DND-41 (cell line): ENCODE results near the gene MAST4.

Experiments
- ATAC-seq: fragments of 200-7000 bp; cut with Tn5 transposase; 3 replicates; pipeline ENCODE4 v1.9.1; 2021; ENCODE audit warnings: low read depth; ENCODE audit not compliant: insufficient read depth
- DNase-seq: peaks from one replicate; pipeline ENCODE4 v3.0.0-alpha.2; 2020
- H2AFZ ChIP-seq: 2 replicates; pipeline ENCODE4 v1.6.0; 2012; ENCODE audit warnings: low read depth, low read length
- H3K27ac ChIP-seq: 2 replicates; pipeline ENCODE4 v1.5.1; 2012; ENCODE audit warnings: low read length, inconsistent platforms
- H3K27me3 ChIP-seq: fragments of 200-600 bp; sonication (generic); 2 replicates; pipeline ENCODE4 v1.6.0; 2012; ENCODE audit warnings: low read length, mild to moderate bottlenecking, inconsistent platforms; ENCODE audit not compliant: insufficient read depth, poor library complexity
- H3K36me3 ChIP-seq: 2 replicates; pipeline ENCODE4 v1.5.1; 2012; ENCODE audit warnings: low read length, inconsistent platforms; ENCODE audit not compliant: insufficient read depth
- H3K4me1 ChIP-seq: 2 replicates; pipeline ENCODE4 v1.5.1; 2012; ENCODE audit warnings: mild to moderate bottlenecking, low read length; ENCODE audit not compliant: insufficient read depth
- H3K4me2 ChIP-seq: 2 replicates; pipeline ENCODE4 v1.6.0; 2012; ENCODE audit warnings: mild to moderate bottlenecking, moderate library complexity, low read length, inconsistent platforms; ENCODE audit not compliant: insufficient read depth
- H3K4me3 ChIP-seq, 2 experiments: fragments of 200-600 bp in 1 of 2; shearing (Covaris generic) in 1 of 2; 2 replicates each; pipeline ENCODE4 v1.5.1; 2012 to 2016; ENCODE audit warnings: inconsistent platforms in 2 of 2, low read length in 2 of 2, mild to moderate bottlenecking in 2 of 2, low read depth in 1 of 2, moderate library complexity in 1 of 2
- H3K79me2 ChIP-seq: 2 replicates; pipeline ENCODE4 v1.6.0; 2012; ENCODE audit warnings: low read length, inconsistent platforms; ENCODE audit not compliant: insufficient read depth
- H3K9ac ChIP-seq: 2 replicates; pipeline ENCODE4 v1.6.0; 2012; ENCODE audit warnings: low read depth, mild to moderate bottlenecking, inconsistent platforms, low read length, moderate library complexity
- H3K9me3 ChIP-seq: 2 replicates; pipeline ENCODE4 v1.5.1; 2012; ENCODE audit warnings: low read length, moderate library complexity, mild to moderate bottlenecking, inconsistent platforms; ENCODE audit not compliant: insufficient read depth, severe bottlenecking
- H4K20me1 ChIP-seq: 2 replicates; pipeline ENCODE4 v1.6.0; 2012; ENCODE audit warnings: low read length; ENCODE audit not compliant: insufficient read depth
- EZH2 ChIP-seq: IDR thresholded peaks from 3 replicates; pipeline ENCODE4 v1.6.1; 2012; ENCODE audit warnings: borderline replicate concordance, low read depth, mild to moderate bottlenecking, moderate library complexity, low read length, inconsistent platforms; ENCODE audit not compliant: severe bottlenecking
- TF ChIP-seq, protein P1 (sequence below): IDR thresholded peaks from 2 replicates; pipeline ENCODE4 v1.5.1; 2012; ENCODE audit warnings: borderline replicate concordance, low read length, moderate library complexity, mild to moderate bottlenecking; ENCODE audit not compliant: poor library complexity, severe bottlenecking; ENCODE audit errors: extremely low read depth

The MAST4 gene

DNA sequence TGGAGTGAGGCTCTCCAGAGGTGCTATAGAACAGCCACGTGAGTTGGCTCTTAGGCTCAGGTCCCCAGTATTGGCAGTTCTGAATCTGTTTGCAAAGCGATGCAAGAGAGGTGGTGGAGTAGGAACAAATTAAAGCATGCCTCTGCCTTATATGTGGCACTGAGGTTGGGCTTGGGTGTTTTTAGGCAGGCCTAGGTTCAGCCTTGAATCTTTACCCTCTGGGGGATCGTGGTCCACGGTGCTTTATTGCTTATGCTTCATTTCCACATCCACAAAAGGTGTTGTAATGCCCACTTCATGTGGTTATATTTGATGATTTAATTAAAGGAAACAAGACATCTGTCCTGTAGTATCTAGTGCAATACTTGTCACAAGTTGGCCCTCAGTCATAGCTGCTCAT is 544.2 kb downstream of the MAST4 start:
- Histone ChIP-seq H2AFZ (no peak overlapping the region), H3K4me3 (no peak overlapping the region), H3K4me1 (no peaks in the 10 kb centered on the region), H3K4me2 (no peak overlapping the region), H4K20me1 (no peaks in the 10 kb centered on the region), H3K9me3 (no peaks in the 10 kb centered on the region), H3K27me3 (no peaks in the 10 kb centered on the region), H3K36me3 (peaks cover 40% of the 10 kb centered on the region), H3K9ac (no peak overlapping the region), H3K27ac (no peak overlapping the region), H3K79me2 (no peaks in the 10 kb centered on the region)
- peak; percentile 29 for DNase-seq
- TF ChIP-seq EZH2, result no peak
- TF ChIP-seq, protein P1, sequence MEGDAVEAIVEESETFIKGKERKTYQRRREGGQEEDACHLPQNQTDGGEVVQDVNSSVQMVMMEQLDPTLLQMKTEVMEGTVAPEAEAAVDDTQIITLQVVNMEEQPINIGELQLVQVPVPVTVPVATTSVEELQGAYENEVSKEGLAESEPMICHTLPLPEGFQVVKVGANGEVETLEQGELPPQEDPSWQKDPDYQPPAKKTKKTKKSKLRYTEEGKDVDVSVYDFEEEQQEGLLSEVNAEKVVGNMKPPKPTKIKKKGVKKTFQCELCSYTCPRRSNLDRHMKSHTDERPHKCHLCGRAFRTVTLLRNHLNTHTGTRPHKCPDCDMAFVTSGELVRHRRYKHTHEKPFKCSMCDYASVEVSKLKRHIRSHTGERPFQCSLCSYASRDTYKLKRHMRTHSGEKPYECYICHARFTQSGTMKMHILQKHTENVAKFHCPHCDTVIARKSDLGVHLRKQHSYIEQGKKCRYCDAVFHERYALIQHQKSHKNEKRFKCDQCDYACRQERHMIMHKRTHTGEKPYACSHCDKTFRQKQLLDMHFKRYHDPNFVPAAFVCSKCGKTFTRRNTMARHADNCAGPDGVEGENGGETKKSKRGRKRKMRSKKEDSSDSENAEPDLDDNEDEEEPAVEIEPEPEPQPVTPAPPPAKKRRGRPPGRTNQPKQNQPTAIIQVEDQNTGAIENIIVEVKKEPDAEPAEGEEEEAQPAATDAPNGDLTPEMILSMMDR, result no peak
- peak; percentile 60 for ATAC-seq

DNA sequence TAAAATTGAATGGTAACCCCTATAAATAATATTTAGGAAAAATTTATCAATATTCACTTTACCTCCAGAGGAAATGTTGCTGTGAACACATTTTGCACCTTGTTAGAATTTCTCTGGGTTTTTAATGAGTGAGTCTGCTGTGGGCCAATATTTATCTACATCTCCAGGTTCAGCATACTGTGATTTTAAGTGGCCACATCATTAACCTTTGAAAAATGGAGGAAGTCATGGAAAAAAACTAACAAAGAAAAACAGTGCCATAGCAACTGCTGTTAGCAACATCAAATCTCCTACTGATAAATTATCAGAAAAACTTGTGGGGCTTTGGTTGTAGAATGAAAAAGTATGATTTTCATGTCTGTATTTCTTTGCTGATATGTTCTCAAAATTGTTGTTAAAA is 545.5 kb downstream of the MAST4 start:
- H3K27ac ChIP-seq, result no peak overlapping the region
- H3K36me3 ChIP-seq, result peaks cover 46% of the 10 kb centered on the region
- no peaks in the 10 kb centered on the region for H3K27me3 ChIP-seq
- H3K9me3 ChIP-seq, result no peaks in the 10 kb centered on the region
- H3K79me2 ChIP-seq, result no peaks in the 10 kb centered on the region
- H4K20me1 ChIP-seq, result no peaks in the 10 kb centered on the region
- ATAC-seq, result no peak
- no peak for TF ChIP-seq EZH2
- H3K9ac ChIP-seq, result no peak overlapping the region
- no peak overlapping the region for H2AFZ ChIP-seq
- DNase-seq, result no peak
- no peaks in the 10 kb centered on the region for H3K4me1 ChIP-seq
- no peak overlapping the region for H3K4me3 ChIP-seq
- H3K4me2 ChIP-seq, result no peak overlapping the region

DNA sequence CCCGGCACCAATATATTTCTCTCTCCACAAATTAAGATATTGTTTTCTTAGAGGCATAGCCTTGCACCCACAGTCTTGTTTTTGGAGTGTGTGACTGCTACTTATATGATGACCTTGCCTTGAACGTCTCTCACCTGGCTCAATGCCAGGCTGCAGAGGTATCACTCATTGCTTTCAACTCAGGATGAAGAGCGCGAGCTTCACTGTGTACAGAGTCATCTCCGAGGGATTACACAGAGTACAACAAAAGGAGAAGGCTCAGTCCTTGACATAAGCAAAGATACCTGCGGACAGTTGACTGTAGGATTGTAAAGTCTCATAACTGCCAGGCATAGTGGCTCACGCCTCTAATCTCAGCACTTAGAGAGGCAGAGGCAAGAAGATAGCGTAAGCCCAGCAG is 546.6 kb downstream of the MAST4 start:
- no peaks in the 10 kb centered on the region for H4K20me1 ChIP-seq
- H3K79me2 ChIP-seq, result no peaks in the 10 kb centered on the region
- DNase-seq (no peak), ATAC-seq (no peak)
- H3K9ac ChIP-seq, result no peak overlapping the region
- H2AFZ ChIP-seq, result no peak overlapping the region
- peaks cover 56% of the 10 kb centered on the region for H3K36me3 ChIP-seq
- H3K4me3 ChIP-seq, result no peak overlapping the region
- H3K9me3 ChIP-seq, result no peaks in the 10 kb centered on the region
- H3K27ac ChIP-seq, result no peak overlapping the region
- no peak overlapping the region for H3K4me2 ChIP-seq
- no peaks in the 10 kb centered on the region for H3K4me1 ChIP-seq
- no peaks in the 10 kb centered on the region for H3K27me3 ChIP-seq
- TF ChIP-seq EZH2, result no peak
- TF ChIP-seq, protein P1, result no peak

DNA sequence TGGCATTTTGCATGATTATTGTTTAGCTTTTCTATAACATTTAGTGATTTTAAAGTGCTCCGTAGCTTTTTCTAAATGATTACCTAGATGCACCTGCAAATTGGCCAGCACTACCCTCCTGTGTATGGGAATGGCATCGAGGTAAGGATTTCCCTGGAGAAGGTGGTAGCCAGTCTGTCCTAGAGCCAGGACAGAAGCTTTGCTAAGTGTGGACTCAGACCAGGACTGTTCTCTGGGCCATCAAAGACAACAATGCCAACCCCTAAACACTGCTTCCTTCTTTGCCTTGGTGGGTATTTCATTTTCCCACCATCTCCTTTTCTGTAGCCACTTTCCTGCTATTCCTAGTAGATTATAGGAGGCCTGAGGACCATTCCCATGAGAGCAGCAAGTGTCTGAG is 547.4 kb downstream of the MAST4 start:
- ATAC-seq, result no peak
- H3K36me3 ChIP-seq, result peaks cover 59% of the 10 kb centered on the region
- H2AFZ ChIP-seq, result no peak overlapping the region

More for the DNA sequence above, 547.4 kb downstream of the MAST4 start:
- Histone ChIP-seq H3K9me3 (no peaks in the 10 kb centered on the region), H3K4me1 (no peaks in the 10 kb centered on the region), H4K20me1 (no peaks in the 10 kb centered on the region), H3K27me3 (no peaks in the 10 kb centered on the region), H3K4me2 (no peak overlapping the region), H3K79me2 (no peaks in the 10 kb centered on the region), H3K27ac (no peak overlapping the region), H3K4me3 (no peak overlapping the region), H3K9ac (no peak overlapping the region)
- DNase-seq, result no peak
- TF ChIP-seq, protein P1, result no peak
- TF ChIP-seq EZH2, result no peak
